ENCODE results near the gene C2orf66. TPM values are rescaled to one million over a fixed set of nuclear protein-coding genes. Genes with fewer than 3 reads are reported as not detected.

C2orf66 gene
- total and polyA plus RNA-seq, 10 donors: 0.06 TPM; not detected in 9

DNA sequence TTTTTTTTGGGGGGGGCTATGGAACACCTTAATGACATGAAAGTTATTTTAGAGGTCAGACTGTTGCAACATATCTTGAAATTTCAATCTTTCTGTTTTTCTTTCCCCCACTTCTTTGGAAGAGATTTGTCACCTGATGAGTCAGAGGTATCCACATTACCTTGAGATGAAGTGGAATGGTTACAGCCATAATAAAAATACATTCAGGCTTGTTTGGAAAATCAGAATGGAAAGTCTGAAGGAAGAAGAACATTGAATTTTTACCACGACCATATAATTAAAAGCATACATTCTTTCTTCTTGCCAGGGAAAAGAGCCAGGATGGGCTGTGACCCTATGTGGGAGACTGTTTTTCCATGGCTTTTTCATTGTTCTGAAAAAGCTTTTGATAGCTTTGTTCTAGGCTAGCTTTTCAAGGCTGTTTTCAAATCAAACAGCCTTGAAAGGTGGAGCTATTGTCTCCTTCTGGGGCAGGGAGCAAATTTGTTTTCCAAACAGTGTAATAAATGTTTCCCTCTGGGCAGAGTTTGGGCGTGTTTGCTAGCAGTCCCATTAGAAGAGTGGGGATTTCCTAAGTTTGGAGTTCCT is 7.4 kb downstream of the C2orf66 start:
- WGBS, 5 donors: 41 to 66% (median 52%) methylated on average over 2 of the region's 2 CpGs
- H3K27me3 ChIP-seq (replicated peaks in 1 of 7): peaks cover 0 to 14% (median 0%) of the 10 kb centered on the region in 7 donors
- peak overlapping the region in 4 of 8 donors; percentile 0 to 54 (median 20) for H3K27ac ChIP-seq
- no peaks in the 10 kb centered on the region for H3K9me3 ChIP-seq
- TF ChIP-seq, protein P1, sequence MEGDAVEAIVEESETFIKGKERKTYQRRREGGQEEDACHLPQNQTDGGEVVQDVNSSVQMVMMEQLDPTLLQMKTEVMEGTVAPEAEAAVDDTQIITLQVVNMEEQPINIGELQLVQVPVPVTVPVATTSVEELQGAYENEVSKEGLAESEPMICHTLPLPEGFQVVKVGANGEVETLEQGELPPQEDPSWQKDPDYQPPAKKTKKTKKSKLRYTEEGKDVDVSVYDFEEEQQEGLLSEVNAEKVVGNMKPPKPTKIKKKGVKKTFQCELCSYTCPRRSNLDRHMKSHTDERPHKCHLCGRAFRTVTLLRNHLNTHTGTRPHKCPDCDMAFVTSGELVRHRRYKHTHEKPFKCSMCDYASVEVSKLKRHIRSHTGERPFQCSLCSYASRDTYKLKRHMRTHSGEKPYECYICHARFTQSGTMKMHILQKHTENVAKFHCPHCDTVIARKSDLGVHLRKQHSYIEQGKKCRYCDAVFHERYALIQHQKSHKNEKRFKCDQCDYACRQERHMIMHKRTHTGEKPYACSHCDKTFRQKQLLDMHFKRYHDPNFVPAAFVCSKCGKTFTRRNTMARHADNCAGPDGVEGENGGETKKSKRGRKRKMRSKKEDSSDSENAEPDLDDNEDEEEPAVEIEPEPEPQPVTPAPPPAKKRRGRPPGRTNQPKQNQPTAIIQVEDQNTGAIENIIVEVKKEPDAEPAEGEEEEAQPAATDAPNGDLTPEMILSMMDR (IDR thresholded peaks at IDR 0.05 in 8 of 11, conservative IDR thresholded peaks at IDR 0.05 in 3 of 11): no peak
- TF ChIP-seq POLR2AphosphoS5 (IDR thresholded peaks at IDR 0.05) (no peak), POLR2A (IDR thresholded peaks at IDR 0.05) (no peak)
- intact Hi-C loops (cut with DNase I; ENCODE audit: low total_unique reads): no loop called here
- DNase-seq: no peak
- peaks cover 15 to 36% (median 29%) of the 10 kb centered on the region in 6 donors for H3K4me1 ChIP-seq
- H3K4me3 ChIP-seq: no peak overlapping the region
- H3K36me3 ChIP-seq: peaks cover 0 to 12% (median 3%) of the 10 kb centered on the region in 6 donors

DNA sequence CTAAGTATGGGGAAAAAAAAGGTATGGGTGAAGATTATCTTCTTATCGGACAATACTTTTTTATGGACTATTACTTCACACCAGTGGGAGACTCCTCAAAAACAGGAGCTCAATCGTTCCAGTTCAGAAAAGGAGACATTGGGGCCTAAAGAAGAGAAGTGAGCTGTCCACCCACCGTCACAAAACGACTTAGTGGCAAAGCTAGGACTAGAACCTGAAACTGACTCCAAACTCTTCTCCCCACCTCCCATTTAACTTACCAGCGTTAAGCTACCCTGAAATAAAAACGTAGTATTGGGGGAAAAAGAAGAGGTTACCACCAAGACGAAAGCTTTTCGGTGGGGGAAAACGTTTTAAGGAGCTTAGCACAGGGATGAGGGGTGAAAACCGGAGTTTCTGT is 10.2 kb downstream of the C2orf66 start:
- intact Hi-C loops (cut with DNase I; ENCODE audit: low total_unique reads): no loop called here
- Histone ChIP-seq H3K36me3 (peaks cover 0 to 40% (median 28%) of the 10 kb centered on the region in 6 donors), H3K27me3 (replicated peaks in 1 of 7) (peaks cover 0 to 14% (median 0%) of the 10 kb centered on the region in 7 donors), H3K4me1 (peaks cover 15 to 51% (median 35%) of the 10 kb centered on the region in 6 donors), H3K4me3 (peak overlapping the region; percentile 61 to 76 (median 68)), H3K9me3 (no peaks in the 10 kb centered on the region), H3K27ac (peak overlapping the region; percentile 71 to 82 (median 76))
- WGBS, 5 donors: 7 to 10% (median 8%) methylated on average over 10 of the region's 10 CpGs
- DNase-seq: no peak
- TF ChIP-seq, protein P1 (IDR thresholded peaks at IDR 0.05 in 8 of 11, conservative IDR thresholded peaks at IDR 0.05 in 3 of 11): no peak
- no peak for TF ChIP-seq POLR2AphosphoS5 (IDR thresholded peaks at IDR 0.05)
- TF ChIP-seq POLR2A (IDR thresholded peaks at IDR 0.05): no peak

DNA sequence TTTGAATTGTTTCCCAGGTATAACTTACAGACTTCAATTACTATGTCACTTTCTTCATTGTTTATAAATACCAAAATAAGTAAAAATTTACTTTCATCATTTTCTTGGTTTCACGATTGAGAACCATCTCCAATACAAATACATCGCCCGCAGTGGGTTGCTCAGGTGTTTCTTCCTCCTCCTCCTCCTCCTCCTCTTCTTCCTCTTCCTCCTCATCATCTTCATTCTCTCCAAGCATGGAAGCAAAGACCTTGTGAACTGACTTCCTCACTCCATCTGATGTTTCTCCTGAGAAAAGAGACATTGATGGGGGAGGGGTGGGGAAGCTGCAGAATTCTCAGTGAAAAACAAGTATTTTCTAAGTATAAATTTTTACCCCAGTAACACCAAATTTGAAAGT is 16.3 kb downstream of the C2orf66 start:
- H3K27ac ChIP-seq: no peak overlapping the region
- intact Hi-C loops (cut with DNase I; ENCODE audit: low total_unique reads): no loop called here
- 94 to 99% (median 96%) methylated on average over 3 of the region's 3 CpGs for WGBS, 5 donors
- DNase-seq: no peak
- no peaks in the 10 kb centered on the region for H3K27me3 ChIP-seq (replicated peaks in 1 of 7)
- TF ChIP-seq POLR2AphosphoS5 (IDR thresholded peaks at IDR 0.05) (no peak), POLR2A (IDR thresholded peaks at IDR 0.05) (no peak)
- TF ChIP-seq, protein P1 (IDR thresholded peaks at IDR 0.05 in 8 of 11, conservative IDR thresholded peaks at IDR 0.05 in 3 of 11): no peak
- H3K36me3 ChIP-seq: peaks cover 0 to 100% (median 87%) of the 10 kb centered on the region in 6 donors
- H3K4me1 ChIP-seq: peaks cover under 1 to 26% (median 15%) of the 10 kb centered on the region in 6 donors
- H3K9me3 ChIP-seq: no peaks in the 10 kb centered on the region
- H3K4me3 ChIP-seq: no peak overlapping the region

DNA sequence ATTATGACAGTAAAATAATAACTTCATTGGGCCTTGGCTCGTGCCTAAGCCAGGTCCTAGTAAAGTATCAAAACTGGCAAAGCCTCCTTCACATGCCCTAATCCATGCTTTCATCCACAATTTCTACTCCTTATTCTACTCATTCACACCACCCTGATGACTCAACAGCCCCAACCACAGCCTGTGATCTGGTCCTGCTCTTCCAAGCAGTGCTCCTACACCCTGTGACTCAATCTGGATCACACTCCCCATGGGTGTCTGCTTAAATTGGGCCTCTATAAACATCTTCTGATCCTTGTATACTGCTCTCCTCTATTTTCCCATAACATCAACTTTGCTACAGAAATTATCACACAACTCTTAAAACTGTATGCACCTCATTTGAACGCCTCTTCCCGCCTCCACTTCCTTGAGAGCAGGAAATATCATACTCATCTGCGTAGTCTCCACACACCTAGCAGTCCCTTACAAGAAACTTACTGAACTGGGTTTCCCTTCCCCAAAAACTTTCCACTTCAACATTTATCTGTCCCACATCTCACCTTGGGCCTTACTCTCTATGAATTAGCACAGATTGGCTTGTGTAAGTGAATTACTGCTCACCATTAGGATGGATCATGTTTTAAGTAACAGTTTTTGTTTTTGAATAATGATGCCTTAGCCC is 25.6 kb downstream of the C2orf66 start:
- no peaks in the 10 kb centered on the region for H3K4me1 ChIP-seq
- peaks cover 6 to 99% (median 83%) of the 10 kb centered on the region in 6 donors for H3K36me3 ChIP-seq
- intact Hi-C loops (cut with DNase I; ENCODE audit: low total_unique reads): loop anchor here (10.0 kb wide), 1 partner anchor 621 kb away; no protein-coding TSS in a partner anchor
- H3K4me3 ChIP-seq: no peak overlapping the region
- no peaks in the 10 kb centered on the region for H3K27me3 ChIP-seq (replicated peaks in 1 of 7)
- TF ChIP-seq POLR2A (IDR thresholded peaks at IDR 0.05) (no peak), POLR2AphosphoS5 (IDR thresholded peaks at IDR 0.05) (no peak)
- TF ChIP-seq, protein P1 (IDR thresholded peaks at IDR 0.05 in 8 of 11, conservative IDR thresholded peaks at IDR 0.05 in 3 of 11): no peak
- DNase-seq: no peak
- H3K9me3 ChIP-seq: no peaks in the 10 kb centered on the region
- 79 to 90% (median 86%) methylated on average over 4 of the region's 4 CpGs for WGBS, 5 donors
- no peak overlapping the region for H3K27ac ChIP-seq

All from spleen (tissue), 11 donors.